Stomach (tissue), 4 donors: ENCODE results near the gene DOC2A.

Experiments
- EP300 ChIP-seq: sonication (generic); formaldehyde crosslinking; IDR thresholded peaks from one replicate; pipeline ENCODE4 v1.6.1; 2017; ENCODE audit warnings: antibody characterized with exemption
- TF ChIP-seq, protein P1 (sequence below), 7 experiments: fragments of 450-650 bp in 4 of 7; fragments of 200-600 bp in 3 of 7; sonication (generic) in 3 of 7; IDR thresholded peaks; one replicate each; pipeline ENCODE4 v1.5.1; 2016 to 2019; ENCODE audit warnings: antibody characterized with exemption in 7 of 7, control low read depth in 2 of 7, mild to moderate bottlenecking in 1 of 7

DNA sequence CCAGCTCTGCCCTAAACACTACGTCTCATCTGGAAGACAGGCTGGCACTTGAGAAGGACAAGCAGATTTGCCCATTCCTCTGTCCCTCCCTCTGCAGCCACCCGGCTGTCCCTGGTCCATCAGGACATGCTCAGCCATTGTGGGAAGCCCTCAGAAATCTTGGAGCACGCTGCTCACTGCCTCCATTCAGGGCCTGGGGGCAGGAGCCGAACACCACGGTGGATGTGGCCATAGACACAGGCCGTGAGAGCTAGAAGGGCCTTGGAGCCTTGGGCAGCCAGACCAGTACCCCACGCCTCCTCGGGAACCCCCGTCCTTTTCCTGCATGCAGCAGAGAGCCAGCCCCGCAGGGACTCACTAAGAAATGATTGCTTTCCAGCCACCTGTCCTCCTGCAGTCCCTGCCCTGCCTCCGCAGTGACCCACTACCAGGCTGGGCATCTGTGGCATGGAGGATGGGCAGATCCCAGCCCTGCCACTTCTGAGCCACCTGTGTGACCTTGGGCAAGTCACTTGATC is 3.4 kb downstream of the DOC2A start:
- no peak for TF ChIP-seq EP300
- TF ChIP-seq, protein P1, sequence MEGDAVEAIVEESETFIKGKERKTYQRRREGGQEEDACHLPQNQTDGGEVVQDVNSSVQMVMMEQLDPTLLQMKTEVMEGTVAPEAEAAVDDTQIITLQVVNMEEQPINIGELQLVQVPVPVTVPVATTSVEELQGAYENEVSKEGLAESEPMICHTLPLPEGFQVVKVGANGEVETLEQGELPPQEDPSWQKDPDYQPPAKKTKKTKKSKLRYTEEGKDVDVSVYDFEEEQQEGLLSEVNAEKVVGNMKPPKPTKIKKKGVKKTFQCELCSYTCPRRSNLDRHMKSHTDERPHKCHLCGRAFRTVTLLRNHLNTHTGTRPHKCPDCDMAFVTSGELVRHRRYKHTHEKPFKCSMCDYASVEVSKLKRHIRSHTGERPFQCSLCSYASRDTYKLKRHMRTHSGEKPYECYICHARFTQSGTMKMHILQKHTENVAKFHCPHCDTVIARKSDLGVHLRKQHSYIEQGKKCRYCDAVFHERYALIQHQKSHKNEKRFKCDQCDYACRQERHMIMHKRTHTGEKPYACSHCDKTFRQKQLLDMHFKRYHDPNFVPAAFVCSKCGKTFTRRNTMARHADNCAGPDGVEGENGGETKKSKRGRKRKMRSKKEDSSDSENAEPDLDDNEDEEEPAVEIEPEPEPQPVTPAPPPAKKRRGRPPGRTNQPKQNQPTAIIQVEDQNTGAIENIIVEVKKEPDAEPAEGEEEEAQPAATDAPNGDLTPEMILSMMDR (IDR thresholded peaks at IDR 0.05), result no peak
